Upper lobe of left lung (tissue), 4 donors: Measurements from ENCODE around the gene TAB3.

Experiments
- CTCF ChIP-seq, 6 experiments: fragments of 450-650 bp in 4 of 6; fragments of 200-600 bp in 2 of 6; sonication (generic) in 2 of 6; IDR thresholded peaks; one replicate each; pipeline ENCODE4 v1.5.1; 2016 to 2019; ENCODE audit warnings: antibody characterized with exemption in 6 of 6
- POLR2A ChIP-seq, 4 donors: fragments of 450-650 bp; IDR thresholded peaks; one replicate each; pipeline ENCODE4 v1.5.1; 2016 to 2017; ENCODE audit warnings: antibody characterized with exemption in 4 of 4, mild to moderate bottlenecking in 2 of 4

GRCh38 chrX:30895370-30895769, 6.3 kb upstream of the TAB3 start:
- TF ChIP-seq CTCF (IDR thresholded peaks at IDR 0.05): no peak
- no peak for TF ChIP-seq POLR2A (IDR thresholded peaks at IDR 0.05)
